Neutrophil (primary cell): ENCODE measurements around the gene SLC7A6OS.

Source experiments
- H3K27ac ChIP-seq: fragments of 200-600 bp; sonication (generic); 2 replicates; pipeline ENCODE4 v1.5.1; 2016; ENCODE audit warnings: mild to moderate bottlenecking, moderate library complexity
- H3K27me3 ChIP-seq: fragments of 200-600 bp; sonication (generic); 2 replicates; pipeline ENCODE4 v1.6.0; 2016; ENCODE audit warnings: mild to moderate bottlenecking
- H3K36me3 ChIP-seq: fragments of 200-600 bp; sonication (generic); 2 replicates; pipeline ENCODE4 v1.5.1; 2017
- H3K4me1 ChIP-seq, 2 experiments: fragments of 200-600 bp in 1 of 2; sonication (generic) in 1 of 2; 1 replicate in 1 of 2; 2 replicates in 1 of 2; pipeline versions ENCODE4 v1.5.1 to v1.6.1; 2013 to 2016; ENCODE audit warnings: low read depth in 1 of 2, low read length in 1 of 2, mild to moderate bottlenecking in 1 of 2, moderate library complexity in 1 of 2; ENCODE audit not compliant: control insufficient read depth in 1 of 2, insufficient read depth in 1 of 2
- H3K4me3 ChIP-seq, 2 experiments: fragments of 200-600 bp in 1 of 2; sonication (generic) in 1 of 2; 1 replicate in 1 of 2; 2 replicates in 1 of 2; pipeline ENCODE4 v1.5.1; 2013 to 2016; ENCODE audit warnings: low read depth in 1 of 2, low read length in 1 of 2, mild to moderate bottlenecking in 1 of 2, moderate library complexity in 1 of 2
- H3K9me3 ChIP-seq: fragments of 200-600 bp; sonication (generic); 2 replicates; pipeline ENCODE4 v1.5.1; 2016
- TF ChIP-seq, protein P1 (sequence below): fragments of 200-600 bp; sonication (generic); IDR thresholded peaks from 2 replicates; pipeline ENCODE4 v1.5.1; 2016; ENCODE audit warnings: antibody characterized with exemption

Gene SLC7A6OS

GRCh38 chr16:68343137-68343536 lies 32.4 kb upstream of the SLC7A6OS start:
- Histone ChIP-seq H3K27ac (no peak overlapping the region), H3K9me3 (no peaks in the 10 kb centered on the region), H3K4me3 (no peak overlapping the region), H3K27me3 (no peaks in the 10 kb centered on the region), H3K4me1 (no peaks in the 10 kb centered on the region), H3K36me3 (peaks cover 82% of the 10 kb centered on the region)
- TF ChIP-seq, protein P1, sequence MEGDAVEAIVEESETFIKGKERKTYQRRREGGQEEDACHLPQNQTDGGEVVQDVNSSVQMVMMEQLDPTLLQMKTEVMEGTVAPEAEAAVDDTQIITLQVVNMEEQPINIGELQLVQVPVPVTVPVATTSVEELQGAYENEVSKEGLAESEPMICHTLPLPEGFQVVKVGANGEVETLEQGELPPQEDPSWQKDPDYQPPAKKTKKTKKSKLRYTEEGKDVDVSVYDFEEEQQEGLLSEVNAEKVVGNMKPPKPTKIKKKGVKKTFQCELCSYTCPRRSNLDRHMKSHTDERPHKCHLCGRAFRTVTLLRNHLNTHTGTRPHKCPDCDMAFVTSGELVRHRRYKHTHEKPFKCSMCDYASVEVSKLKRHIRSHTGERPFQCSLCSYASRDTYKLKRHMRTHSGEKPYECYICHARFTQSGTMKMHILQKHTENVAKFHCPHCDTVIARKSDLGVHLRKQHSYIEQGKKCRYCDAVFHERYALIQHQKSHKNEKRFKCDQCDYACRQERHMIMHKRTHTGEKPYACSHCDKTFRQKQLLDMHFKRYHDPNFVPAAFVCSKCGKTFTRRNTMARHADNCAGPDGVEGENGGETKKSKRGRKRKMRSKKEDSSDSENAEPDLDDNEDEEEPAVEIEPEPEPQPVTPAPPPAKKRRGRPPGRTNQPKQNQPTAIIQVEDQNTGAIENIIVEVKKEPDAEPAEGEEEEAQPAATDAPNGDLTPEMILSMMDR: no peak

GRCh38 chr16:68342620-68343019 lies 31.9 kb upstream of the SLC7A6OS start:
- Histone ChIP-seq H3K27me3 (no peaks in the 10 kb centered on the region), H3K27ac (no peak overlapping the region), H3K4me1 (no peaks in the 10 kb centered on the region), H3K9me3 (no peaks in the 10 kb centered on the region), H3K36me3 (peaks cover 82% of the 10 kb centered on the region), H3K4me3 (no peak overlapping the region)
- TF ChIP-seq, protein P1: no peak

GRCh38 chr16:68339214-68339613 lies 28.5 kb upstream of the SLC7A6OS start:
- Histone ChIP-seq H3K9me3 (no peaks in the 10 kb centered on the region), H3K27ac (no peak overlapping the region), H3K4me3 (no peak overlapping the region), H3K4me1 (no peaks in the 10 kb centered on the region), H3K27me3 (no peaks in the 10 kb centered on the region), H3K36me3 (peaks cover 59% of the 10 kb centered on the region)
- TF ChIP-seq, protein P1: no peak

GRCh38 chr16:68338326-68339119 lies 27.8 kb upstream of the SLC7A6OS start:
- Histone ChIP-seq H3K4me1 (no peaks in the 10 kb centered on the region), H3K27ac (no peak overlapping the region), H3K9me3 (no peaks in the 10 kb centered on the region), H3K4me3 (no peak overlapping the region), H3K27me3 (no peaks in the 10 kb centered on the region), H3K36me3 (peaks cover 54% of the 10 kb centered on the region)
- TF ChIP-seq, protein P1: no peak

- TF ChIP-seq, protein P1: no peak
- Histone ChIP-seq H3K27me3 (no peaks in the 10 kb centered on the region), H3K4me1 (peaks cover 9 to 11% of the 10 kb centered on the region in 2 experiments), H3K36me3 (peaks cover 28% of the 10 kb centered on the region), H3K27ac (no peak overlapping the region), H3K9me3 (no peaks in the 10 kb centered on the region), H3K4me3 (no peak overlapping the region)
Measured at GRCh38 chr16:68335175-68335574, 24.4 kb upstream of the SLC7A6OS start.
